Smooth muscle cell (in vitro differentiated cells): ENCODE results near the gene TESK1. TPM values are rescaled to one million over a fixed set of nuclear protein-coding genes. Genes with fewer than 3 reads are reported as not detected.

Experiments used
- DNase-seq: peaks from one replicate; lab custom pipeline; 2025; ENCODE audit not compliant: unreplicated experiment; lab: John Stamatoyannopoulos, UW
- H2AFZ ChIP-seq: fragments of 200-600 bp; sonication (generic); 2 replicates; pipeline ENCODE4 v1.6.0; 2016; ENCODE audit warnings: antibody characterized with exemption, low read depth, mild to moderate bottlenecking
- H3F3A ChIP-seq: fragments of 200-600 bp; sonication (generic); 2 replicates; pipeline ENCODE4 v1.6.0; 2017; ENCODE audit warnings: antibody characterized with exemption, low read depth
- H3K27ac ChIP-seq: fragments of 200-600 bp; sonication (generic); 2 replicates; pipeline ENCODE4 v1.5.1; 2016; ENCODE audit warnings: low read depth, mild to moderate bottlenecking
- H3K27me3 ChIP-seq: fragments of 200-600 bp; sonication (generic); 2 replicates; pipeline ENCODE4 v1.6.1; 2016; ENCODE audit warnings: low read depth, mild to moderate bottlenecking
- H3K36me3 ChIP-seq: fragments of 200-600 bp; sonication (generic); 2 replicates; pipeline ENCODE4 v1.5.1; 2016; ENCODE audit warnings: low read depth
- H3K4me1 ChIP-seq: fragments of 200-600 bp; sonication (generic); 2 replicates; pipeline ENCODE4 v1.5.1; 2016; ENCODE audit warnings: low read depth
- H3K4me2 ChIP-seq: fragments of 200-600 bp; sonication (generic); 2 replicates; pipeline ENCODE4 v1.6.0; 2016; ENCODE audit warnings: mild to moderate bottlenecking
- H3K4me3 ChIP-seq: fragments of 200-600 bp; sonication (generic); 2 replicates; pipeline ENCODE4 v1.5.1; 2016; ENCODE audit warnings: mild to moderate bottlenecking
- H3K79me2 ChIP-seq: fragments of 200-600 bp; sonication (generic); 2 replicates; pipeline ENCODE4 v1.6.0; 2016; ENCODE audit warnings: low read depth, mild to moderate bottlenecking
- H3K9ac ChIP-seq: fragments of 200-600 bp; sonication (generic); 2 replicates; pipeline ENCODE4 v1.6.0; 2016; ENCODE audit warnings: low read depth
- H3K9me3 ChIP-seq: fragments of 200-600 bp; sonication (generic); replicated peaks from 2 replicates; pipeline ENCODE4 v1.5.1; 2016; ENCODE audit warnings: low read depth
- H4K20me1 ChIP-seq: fragments of 200-600 bp; sonication (generic); 2 replicates; pipeline ENCODE4 v1.6.0; 2016; ENCODE audit warnings: low read depth
- CTCF ChIP-seq: fragments of 200-600 bp; sonication (generic); IDR thresholded peaks from 2 replicates; pipeline ENCODE4 v1.5.1; 2017; ENCODE audit warnings: borderline replicate concordance, mild to moderate bottlenecking, antibody characterized with exemption; ENCODE audit not compliant: insufficient read depth, poor library complexity, severe bottlenecking
- WGBS: methylation state at CpG from one replicate; pipeline ENCODE4 v1.1.7; 2016; ENCODE audit warnings: low lambda C conversion rate; 5-methylcytosine and 5-hydroxymethylcytosine counted together
- polyA plus RNA-seq: library from polyadenylated mRNA; unstranded; fragments of >200 nt; fragmentation: Nextera tagmentation; extraction: Ambion mirVana; gene quantifications from 2 replicates; pipeline ENCODE4 v1.2.1, GENCODE V29; 2016
- total RNA-seq: library from RNA; depleted of rRNA; stranded (reverse); fragments of >200 nt; gene quantifications from 2 replicates; pipeline ENCODE4 v1.2.3, GENCODE V29; 2014

TESK1 gene
- total and polyA plus RNA-seq, 2 experiments from 2014 or later = 14.2 to 19.4 TPM

GRCh38 chr9:35657546-35658136 lies 52.6 kb downstream of the TESK1 start, which contains the start of gene RMRP:
Gene RMRP (minus strand): TSS chr9:35658019.
- no peaks in the 10 kb centered on the region for H3K9me3 ChIP-seq
- H3K79me2 ChIP-seq = peaks cover 5% of the 10 kb centered on the region
- no peaks in the 10 kb centered on the region for H4K20me1 ChIP-seq
- peak; percentile 82 for DNase-seq
- peak within 1 kb of the TSS; percentile 98 for H3K27ac ChIP-seq
- H3K36me3 ChIP-seq = no peaks in the 10 kb centered on the region
- H3K4me3 ChIP-seq = peak within 1 kb of the TSS; percentile 82
- H3K4me2 ChIP-seq = peak within 1 kb of the TSS; percentile 91
- WGBS = under 1% methylated on average over 42 of the region's 42 CpGs
- H3F3A ChIP-seq = no peaks in the 10 kb centered on the region
- H2AFZ ChIP-seq = peak within 1 kb of the TSS; percentile 60
- no peak for TF ChIP-seq CTCF
- peak within 1 kb of the TSS; percentile 99 for H3K9ac ChIP-seq
- no peaks in the 10 kb centered on the region for H3K27me3 ChIP-seq
- peaks cover 7% of the 10 kb centered on the region for H3K4me1 ChIP-seq

GRCh38 chr9:35658137-35658967 lies 53.3 kb downstream of the TESK1 start, which contains the start of gene CCDC107:
Gene CCDC107 (plus strand): TSS chr9:35658292. CDS start chr9:35658380, 88 bp downstream.
- Histone ChIP-seq H3K79me2 (peaks cover 5% of the 10 kb centered on the region), H3F3A (no peaks in the 10 kb centered on the region), H3K9me3 (no peaks in the 10 kb centered on the region), H3K9ac (peak within 1 kb of the TSS; percentile 99), H3K4me3 (peak within 1 kb of the TSS; percentile 82), H3K36me3 (no peaks in the 10 kb centered on the region), H3K4me2 (peak within 1 kb of the TSS; percentile 91), H3K27ac (peak within 1 kb of the TSS; percentile 98), H2AFZ (peak within 1 kb of the TSS; percentile 60), H4K20me1 (no peaks in the 10 kb centered on the region), H3K27me3 (no peaks in the 10 kb centered on the region), H3K4me1 (peaks cover 7% of the 10 kb centered on the region)
- WGBS = 2% methylated on average over 67 of the region's 67 CpGs
- DNase-seq = peak; percentile 70
- peak; percentile 68 for TF ChIP-seq CTCF

- no peaks in the 10 kb centered on the region for H3K27me3 ChIP-seq
- H3K36me3 ChIP-seq = no peaks in the 10 kb centered on the region
- no peaks in the 10 kb centered on the region for H3F3A ChIP-seq
- peaks cover 7% of the 10 kb centered on the region for H3K4me1 ChIP-seq
- H3K4me3 ChIP-seq = peak overlapping the region; percentile 82
- no peak for DNase-seq
- H2AFZ ChIP-seq = peak overlapping the region; percentile 60
- TF ChIP-seq CTCF = no peak
- H3K9me3 ChIP-seq = no peaks in the 10 kb centered on the region
- H3K27ac ChIP-seq = peak overlapping the region; percentile 98
- H3K79me2 ChIP-seq = peaks cover 5% of the 10 kb centered on the region
- H4K20me1 ChIP-seq = no peaks in the 10 kb centered on the region
- H3K9ac ChIP-seq = peak overlapping the region; percentile 99
- peak overlapping the region; percentile 91 for H3K4me2 ChIP-seq
- WGBS = 2% methylated on average over 2 of the region's 2 CpGs
Measured at GRCh38 chr9:35658968-35659220, 53.8 kb downstream of the TESK1 start.
